ENCODE measurements around the gene TMTC3.

The TMTC3 gene

GRCh38 chr12:88218293-88218692 lies 76.2 kb downstream of the TMTC3 start:
- Histone ChIP-seq H3K4me1 (ENCODE audit: low read length) (no peaks in the 10 kb centered on the region), H3K4me2 (ENCODE audit: low read length) (no peak overlapping the region), H3K4me3 (ENCODE audit: low read length) (no peak overlapping the region), H3K36me3 (replicated peaks; ENCODE audit: low read depth, low read length) (no peaks in the 10 kb centered on the region), H3K9ac (ENCODE audit: low read length) (no peak overlapping the region), H3K27ac (ENCODE audit: low read length) (no peak overlapping the region), H2AFZ (ENCODE audit: low read depth, low read length) (no peak overlapping the region), H3K27me3 (ENCODE audit: low read depth, low read length) (no peaks in the 10 kb centered on the region), H3K9me3 (ENCODE audit: insufficient read depth, low read length) (no peaks in the 10 kb centered on the region), H4K20me1 (ENCODE audit: insufficient read depth, low read length) (no peaks in the 10 kb centered on the region), H3K79me2 (ENCODE audit: low read length) (no peaks in the 10 kb centered on the region)
- no peak for TF ChIP-seq CTCF (IDR thresholded peaks at IDR 0.05; ENCODE audit: low read depth, low read length)
- no peak for TF ChIP-seq EZH2phosphoT487 (IDR thresholded peaks at IDR 0.05; ENCODE audit: low read depth)

- no peaks in the 10 kb centered on the region for H3K4me1 ChIP-seq (ENCODE audit: low read length)
- H3K36me3 ChIP-seq (replicated peaks; ENCODE audit: low read depth, low read length) = no peaks in the 10 kb centered on the region
- no peaks in the 10 kb centered on the region for H3K9me3 ChIP-seq (ENCODE audit: insufficient read depth, low read length)
- TF ChIP-seq CTCF (IDR thresholded peaks at IDR 0.05; ENCODE audit: low read depth, low read length) = no peak
- no peak for TF ChIP-seq EZH2phosphoT487 (IDR thresholded peaks at IDR 0.05; ENCODE audit: low read depth)
- no peaks in the 10 kb centered on the region for H3K79me2 ChIP-seq (ENCODE audit: low read length)
- H3K27me3 ChIP-seq (ENCODE audit: low read depth, low read length) = no peaks in the 10 kb centered on the region
- no peak overlapping the region for H3K27ac ChIP-seq (ENCODE audit: low read length)
- H3K9ac ChIP-seq (ENCODE audit: low read length) = no peak overlapping the region
- no peak overlapping the region for H3K4me3 ChIP-seq (ENCODE audit: low read length)
- no peak overlapping the region for H3K4me2 ChIP-seq (ENCODE audit: low read length)
- H4K20me1 ChIP-seq (ENCODE audit: insufficient read depth, low read length) = no peaks in the 10 kb centered on the region
- H2AFZ ChIP-seq (ENCODE audit: low read depth, low read length) = no peak overlapping the region
These were observed 77.8 kb downstream of the TMTC3 start for GRCh38 chr12:88219861-88220260.

DNA sequence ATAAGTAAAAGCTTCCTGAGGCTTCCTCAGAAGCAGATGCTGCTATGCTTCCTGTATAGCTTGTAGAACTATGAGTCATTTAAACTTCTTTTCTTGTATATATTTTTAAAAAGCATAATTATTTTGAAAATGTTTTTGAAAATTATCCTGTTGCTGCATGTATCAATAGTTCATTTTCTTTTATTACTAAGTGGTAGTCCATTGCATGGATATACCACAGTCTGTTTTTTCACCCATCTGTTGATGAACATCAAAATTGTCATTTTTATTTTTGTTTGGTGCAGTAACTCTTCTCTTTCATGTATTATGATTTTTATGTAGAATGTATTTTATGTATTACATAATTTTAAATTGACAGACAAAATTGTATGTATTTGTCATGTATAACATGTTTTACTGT lies 81.4 kb downstream of the TMTC3 start:
- Histone ChIP-seq H3K9ac (ENCODE audit: low read length) (no peak overlapping the region), H3K4me3 (ENCODE audit: low read length) (no peak overlapping the region), H3K27me3 (ENCODE audit: low read depth, low read length) (no peaks in the 10 kb centered on the region), H3K27ac (ENCODE audit: low read length) (no peak overlapping the region), H3K4me1 (ENCODE audit: low read length) (no peaks in the 10 kb centered on the region; the same call in 1 of the 2 replicates), H4K20me1 (ENCODE audit: insufficient read depth, low read length) (no peaks in the 10 kb centered on the region), H2AFZ (ENCODE audit: low read depth, low read length) (no peak overlapping the region), H3K79me2 (ENCODE audit: low read length) (no peaks in the 10 kb centered on the region), H3K4me2 (ENCODE audit: low read length) (no peak overlapping the region), H3K9me3 (ENCODE audit: insufficient read depth, low read length) (no peaks in the 10 kb centered on the region), H3K36me3 (replicated peaks; ENCODE audit: low read depth, low read length) (no peaks in the 10 kb centered on the region)
- TF ChIP-seq CTCF (IDR thresholded peaks at IDR 0.05; ENCODE audit: low read depth, low read length) (no peak), EZH2phosphoT487 (IDR thresholded peaks at IDR 0.05; ENCODE audit: low read depth) (no peak)

DNA sequence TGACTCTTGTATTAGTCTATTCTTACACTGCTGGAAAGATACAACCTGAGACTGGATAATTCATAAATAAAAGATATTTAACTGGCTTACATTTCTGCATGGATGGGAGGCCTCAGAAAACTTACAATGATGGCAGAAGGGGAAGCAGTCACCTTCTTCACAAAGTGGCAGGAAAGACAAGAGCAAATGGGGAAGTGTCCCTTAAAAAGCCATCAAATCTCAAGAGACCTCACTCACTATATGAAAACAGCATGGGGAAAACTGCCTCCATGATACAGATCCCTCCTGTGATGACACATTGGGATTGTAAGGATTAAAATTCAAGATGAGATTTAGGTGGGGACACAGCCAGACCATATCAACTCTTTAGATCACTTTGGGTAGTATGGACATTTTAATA lies 83.7 kb downstream of the TMTC3 start:
- H3K9ac ChIP-seq (ENCODE audit: low read length) = no peak overlapping the region
- no peaks in the 10 kb centered on the region for H3K27me3 ChIP-seq (ENCODE audit: low read depth, low read length)
- H3K9me3 ChIP-seq (ENCODE audit: insufficient read depth, low read length) = no peaks in the 10 kb centered on the region
- H3K4me2 ChIP-seq (ENCODE audit: low read length) = no peak overlapping the region
- H3K27ac ChIP-seq (ENCODE audit: low read length) = no peak overlapping the region
- no peak overlapping the region for H3K4me3 ChIP-seq (ENCODE audit: low read length)
- no peaks in the 10 kb centered on the region for H3K79me2 ChIP-seq (ENCODE audit: low read length)
- no peak for TF ChIP-seq CTCF (IDR thresholded peaks at IDR 0.05; ENCODE audit: low read depth, low read length)
- no peaks in the 10 kb centered on the region; the same call in 1 of the 2 replicates for H3K4me1 ChIP-seq (ENCODE audit: low read length)
- no peaks in the 10 kb centered on the region for H3K36me3 ChIP-seq (replicated peaks; ENCODE audit: low read depth, low read length)
- no peaks in the 10 kb centered on the region for H4K20me1 ChIP-seq (ENCODE audit: insufficient read depth, low read length)
- H2AFZ ChIP-seq (ENCODE audit: low read depth, low read length) = no peak overlapping the region
